Cardiac muscle cell (in vitro differentiated cells and primary cell): ENCODE measurements around the gene BOD1L2. TPM values are rescaled to one million over a fixed set of nuclear protein-coding genes. Genes with fewer than 3 reads are reported as not detected.

Experiments used
- DNase-seq, 2 donors: peaks; one replicate each; pipeline versions ENCODE4 v3.0.0 to v3.0.0-alpha.2; 2010 to 2017; ENCODE audit warnings: low read depth in 1 of 2, low spot score in 1 of 2
- H3K27ac ChIP-seq: fragments of 200-600 bp; sonication (generic); 2 replicates; pipeline ENCODE4 v1.5.1; 2016
- H3K27me3 ChIP-seq: fragments of 200-600 bp; sonication (generic); 2 replicates; pipeline ENCODE4 v1.6.0; 2016; ENCODE audit warnings: control low read depth
- H3K36me3 ChIP-seq: fragments of 200-600 bp; sonication (generic); 2 replicates; pipeline ENCODE4 v1.5.1; 2016; ENCODE audit warnings: control low read depth
- H3K4me1 ChIP-seq: fragments of 200-600 bp; sonication (generic); 2 replicates; pipeline ENCODE4 v1.8.1; 2017; ENCODE audit warnings: low read depth, mild to moderate bottlenecking, mixed run types
- H3K4me3 ChIP-seq: fragments of 200-600 bp; sonication (generic); 2 replicates; pipeline ENCODE4 v1.5.1; 2016; ENCODE audit warnings: mild to moderate bottlenecking
- H3K9me3 ChIP-seq: fragments of 200-600 bp; sonication (generic); 2 replicates; pipeline ENCODE4 v1.5.1; 2017; ENCODE audit warnings: low read depth, mild to moderate bottlenecking, control low read depth
- polyA plus RNA-seq: library from polyadenylated mRNA; unstranded; fragments of >200 nt; fragmentation: Nextera tagmentation; extraction: Ambion mirVana; gene quantifications from 2 replicates; pipeline ENCODE4 v1.2.1, GENCODE V29; 2016
- total RNA-seq: library from RNA; depleted of rRNA; stranded (reverse); fragments of >200 nt; gene quantifications from 2 replicates; pipeline ENCODE4 v1.2.3, GENCODE V29; 2016
- TF ChIP-seq, protein P1 (sequence below): IDR thresholded peaks from 2 replicates; pipeline ENCODE4 v1.5.1; 2012; ENCODE audit warnings: low read depth, mild to moderate bottlenecking, low read length

BOD1L2 gene
- total and polyA plus RNA-seq, 2 experiments from 2014 or later, result not detected

DNA sequence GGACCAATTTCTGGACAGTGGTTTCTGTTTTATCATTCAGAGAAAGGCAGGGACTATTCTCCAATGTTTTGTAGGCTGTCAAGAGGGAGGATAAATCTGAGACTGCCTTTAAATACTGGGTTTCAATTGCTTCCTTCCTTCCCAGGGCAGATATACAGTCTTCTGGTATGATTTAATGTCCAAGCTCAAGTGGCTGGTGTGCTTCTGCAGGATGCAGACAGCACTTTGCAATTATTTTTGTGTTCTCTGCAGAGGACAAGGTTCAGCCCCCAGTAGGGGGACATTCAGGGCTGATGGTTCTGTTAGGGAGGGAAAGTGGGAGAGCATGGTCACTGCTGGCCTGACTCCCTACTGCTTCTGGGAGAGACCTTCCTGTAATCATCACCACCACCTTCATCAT lies 4.6 kb upstream of the BOD1L2 start:
- no peak for DNase-seq
- Histone ChIP-seq H3K4me1 (no peaks in the 10 kb centered on the region), H3K9me3 (no peaks in the 10 kb centered on the region), H3K27ac (no peak overlapping the region), H3K4me3 (no peak overlapping the region), H3K27me3 (no peaks in the 10 kb centered on the region), H3K36me3 (no peaks in the 10 kb centered on the region)
- TF ChIP-seq, protein P1, sequence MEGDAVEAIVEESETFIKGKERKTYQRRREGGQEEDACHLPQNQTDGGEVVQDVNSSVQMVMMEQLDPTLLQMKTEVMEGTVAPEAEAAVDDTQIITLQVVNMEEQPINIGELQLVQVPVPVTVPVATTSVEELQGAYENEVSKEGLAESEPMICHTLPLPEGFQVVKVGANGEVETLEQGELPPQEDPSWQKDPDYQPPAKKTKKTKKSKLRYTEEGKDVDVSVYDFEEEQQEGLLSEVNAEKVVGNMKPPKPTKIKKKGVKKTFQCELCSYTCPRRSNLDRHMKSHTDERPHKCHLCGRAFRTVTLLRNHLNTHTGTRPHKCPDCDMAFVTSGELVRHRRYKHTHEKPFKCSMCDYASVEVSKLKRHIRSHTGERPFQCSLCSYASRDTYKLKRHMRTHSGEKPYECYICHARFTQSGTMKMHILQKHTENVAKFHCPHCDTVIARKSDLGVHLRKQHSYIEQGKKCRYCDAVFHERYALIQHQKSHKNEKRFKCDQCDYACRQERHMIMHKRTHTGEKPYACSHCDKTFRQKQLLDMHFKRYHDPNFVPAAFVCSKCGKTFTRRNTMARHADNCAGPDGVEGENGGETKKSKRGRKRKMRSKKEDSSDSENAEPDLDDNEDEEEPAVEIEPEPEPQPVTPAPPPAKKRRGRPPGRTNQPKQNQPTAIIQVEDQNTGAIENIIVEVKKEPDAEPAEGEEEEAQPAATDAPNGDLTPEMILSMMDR, result no peak

GRCh38 chr18:57143265-57143664 lies 3.6 kb upstream of the BOD1L2 start:
- TF ChIP-seq, protein P1, result no peak
- no peaks in the 10 kb centered on the region for H3K27me3 ChIP-seq
- no peak overlapping the region for H3K4me3 ChIP-seq
- H3K4me1 ChIP-seq, result no peaks in the 10 kb centered on the region
- H3K9me3 ChIP-seq, result no peaks in the 10 kb centered on the region
- no peak overlapping the region for H3K27ac ChIP-seq
- no peak for DNase-seq
- no peaks in the 10 kb centered on the region for H3K36me3 ChIP-seq

- no peak for DNase-seq
- no peaks in the 10 kb centered on the region for H3K9me3 ChIP-seq
- H3K36me3 ChIP-seq, result no peaks in the 10 kb centered on the region
- H3K27me3 ChIP-seq, result no peaks in the 10 kb centered on the region
- peaks cover 7% of the 10 kb centered on the region for H3K4me1 ChIP-seq
- TF ChIP-seq, protein P1, result no peak
- H3K27ac ChIP-seq, result no peak overlapping the region
- no peak overlapping the region for H3K4me3 ChIP-seq
Observed at GRCh38 chr18:57148263-57148662, 1.4 kb downstream of the BOD1L2 start.

DNA sequence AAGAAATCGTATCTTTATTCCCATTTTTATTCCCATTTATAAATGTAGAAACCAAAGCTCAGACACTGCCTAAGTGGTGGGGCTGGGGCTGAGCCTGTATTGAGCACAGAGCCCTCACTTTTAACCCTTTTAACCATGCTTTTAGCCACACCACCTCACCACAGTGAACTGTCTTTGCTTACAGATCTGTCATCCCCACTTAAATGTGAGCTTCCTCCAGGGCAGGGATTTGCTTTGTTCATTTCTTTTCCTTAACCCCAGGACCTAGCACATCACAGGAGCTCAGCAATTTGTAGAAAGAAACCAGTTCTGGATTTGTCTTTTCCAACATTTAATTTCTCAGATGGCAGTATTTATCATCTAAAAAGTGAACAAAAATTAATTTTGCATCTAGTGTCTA lies 2.2 kb downstream of the BOD1L2 start:
- Histone ChIP-seq H3K9me3 (no peaks in the 10 kb centered on the region), H3K27ac (no peak overlapping the region), H3K4me1 (peaks cover 7% of the 10 kb centered on the region), H3K36me3 (no peaks in the 10 kb centered on the region), H3K27me3 (no peaks in the 10 kb centered on the region), H3K4me3 (no peak overlapping the region)
- TF ChIP-seq, protein P1, result no peak
- no peak for DNase-seq

DNA sequence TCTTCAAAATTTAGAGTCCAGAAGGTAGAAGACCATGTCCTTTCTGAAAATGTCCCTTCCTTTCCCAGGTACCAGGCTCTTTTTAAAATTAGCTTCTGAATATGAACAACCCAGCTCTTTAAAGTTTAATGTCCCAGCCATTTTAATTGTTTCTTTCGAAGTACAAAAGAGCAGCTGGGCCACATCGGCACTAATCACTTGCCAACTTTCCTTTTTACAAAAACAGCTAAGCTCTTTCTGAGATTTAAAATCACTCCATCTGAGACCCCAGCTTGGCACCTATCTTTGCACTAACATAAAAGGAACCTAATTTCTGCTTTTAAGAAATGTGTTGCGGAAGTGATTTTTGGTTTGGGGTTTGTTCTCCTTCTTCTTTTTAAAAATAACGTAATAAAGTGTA lies 2.6 kb downstream of the BOD1L2 start:
- Histone ChIP-seq H3K9me3 (no peaks in the 10 kb centered on the region), H3K36me3 (no peaks in the 10 kb centered on the region), H3K4me1 (peaks cover 7% of the 10 kb centered on the region), H3K27ac (no peak overlapping the region), H3K4me3 (no peak overlapping the region), H3K27me3 (no peaks in the 10 kb centered on the region)
- TF ChIP-seq, protein P1, result no peak
- no peak for DNase-seq

- no peak overlapping the region for H3K4me3 ChIP-seq
- no peaks in the 10 kb centered on the region for H3K9me3 ChIP-seq
- no peaks in the 10 kb centered on the region for H3K36me3 ChIP-seq
- no peaks in the 10 kb centered on the region for H3K27me3 ChIP-seq
- TF ChIP-seq, protein P1, result no peak
- no peak for DNase-seq
- no peak overlapping the region for H3K27ac ChIP-seq
- H3K4me1 ChIP-seq, result peaks cover 7% of the 10 kb centered on the region
Observed at GRCh38 chr18:57150081-57150480, 3.2 kb downstream of the BOD1L2 start.
